WTC11 (cell line): ENCODE data around the gene ZFP64. TPM values are rescaled to one million over a fixed set of nuclear protein-coding genes. Genes with fewer than 3 reads are reported as not detected.
"Not testable (repeated sequence)": the region's sequence is repeated elsewhere in the genome, so short reads cannot be mapped to it uniquely, and the experiment has no call there.

Source experiments
- ATAC-seq: fragments of 200-7000 bp; cut with Tn5 transposase; 2 replicates; pipeline ENCODE4 v1.10.0; 2021; ENCODE audit warnings: mild to moderate bottlenecking, moderate library complexity
- CTCF ChIA-PET: fragments of 300-600 bp; sonication (Branson Sonifier 250); formaldehyde crosslinking; loops from one replicate; lab custom pipeline; 2021; ENCODE audit warnings: antibody characterized with exemption; lab: Charles Lee
- POLR2A ChIA-PET: fragments of 350-600 bp; sonication (Branson Sonifier 250); formaldehyde crosslinking; loops from one replicate; lab custom pipeline; 2021; ENCODE audit warnings: antibody characterized with exemption; lab: Charles Lee
- DNase-seq: peaks from one replicate; pipeline ENCODE4 v3.0.0; 2021; ENCODE audit warnings: low spot score
- H3K27ac Mint-ChIP-seq: 2 replicates; pipeline ENCODE4 v1.8.0; 2021; ENCODE audit warnings: mixed read lengths
- H3K27me3 Mint-ChIP-seq: 2 replicates; pipeline ENCODE4 v1.8.0; 2021; ENCODE audit warnings: low read depth, mild to moderate bottlenecking, moderate library complexity, mixed read lengths
- H3K36me3 Mint-ChIP-seq: 2 replicates; pipeline ENCODE4 v1.8.0; 2021; ENCODE audit warnings: mixed read lengths
- H3K4me1 Mint-ChIP-seq: 2 replicates; pipeline ENCODE4 v1.8.0; 2022; ENCODE audit warnings: mixed read lengths
- H3K4me3 Mint-ChIP-seq: 2 replicates; pipeline ENCODE4 v1.8.0; 2021; ENCODE audit warnings: mild to moderate bottlenecking, moderate library complexity, mixed read lengths
- H3K9me3 Mint-ChIP-seq: 2 replicates; pipeline ENCODE4 v1.8.0; 2021; ENCODE audit warnings: mixed read lengths
- ATF1 ChIP-seq: sonication (generic); formaldehyde crosslinking; IDR thresholded peaks from 2 replicates; pipeline ENCODE4 v1.8.1; 2023; ENCODE audit warnings: mild to moderate bottlenecking, moderate library complexity, missing genetic modification reagents
- FOXK1 ChIP-seq: sonication (generic); formaldehyde crosslinking; IDR thresholded peaks from 2 replicates; pipeline ENCODE4 v1.8.0; 2022; ENCODE audit warnings: mild to moderate bottlenecking, moderate library complexity, missing genetic modification reagents
- GTF2I ChIP-seq: fragments of 250-450 bp; sonication (Bioruptor Pico); conservative IDR thresholded peaks from 2 replicates; pipeline ENCODE4 v1.4.0; 2021; ENCODE audit warnings: mild to moderate bottlenecking
- JUN ChIP-seq: sonication (generic); formaldehyde crosslinking; IDR thresholded peaks from 2 replicates; pipeline ENCODE4 v1.8.0; 2023; ENCODE audit warnings: mild to moderate bottlenecking, missing genetic modification reagents
- KAT7 ChIP-seq: sonication (generic); formaldehyde crosslinking; IDR thresholded peaks from 2 replicates; pipeline ENCODE4 v1.8.1; 2023; ENCODE audit warnings: missing genetic modification reagents, mild to moderate bottlenecking, borderline replicate concordance
- MYBL2 ChIP-seq: sonication (generic); formaldehyde crosslinking; IDR thresholded peaks from 2 replicates; pipeline ENCODE4 v1.8.1; 2023; ENCODE audit warnings: mild to moderate bottlenecking, moderate library complexity, missing genetic modification reagents
- NR2C2 ChIP-seq: sonication (generic); formaldehyde crosslinking; IDR thresholded peaks from 2 replicates; pipeline ENCODE4 v1.8.0; 2022; ENCODE audit warnings: mild to moderate bottlenecking, missing genetic modification reagents
- NR3C1 ChIP-seq: sonication (generic); formaldehyde crosslinking; conservative IDR thresholded peaks from 2 replicates; pipeline ENCODE4 v1.8.1; 2023; ENCODE audit warnings: low read depth, mild to moderate bottlenecking, missing genetic modification reagents
- RELA ChIP-seq: sonication (generic); formaldehyde crosslinking; IDR thresholded peaks from 2 replicates; pipeline ENCODE4 v1.8.1; 2022; ENCODE audit warnings: missing genetic modification reagents, mild to moderate bottlenecking, borderline replicate concordance
- SMAD3 ChIP-seq: sonication (generic); formaldehyde crosslinking; IDR thresholded peaks from 2 replicates; pipeline ENCODE4 v1.8.0; 2022; ENCODE audit warnings: missing genetic modification reagents, mild to moderate bottlenecking, borderline replicate concordance
- TCF7 ChIP-seq: sonication (generic); formaldehyde crosslinking; IDR thresholded peaks from 2 replicates; pipeline ENCODE4 v1.8.0; 2022; ENCODE audit warnings: mild to moderate bottlenecking, low read depth, missing genetic modification reagents, moderate library complexity
- TEAD4 ChIP-seq: sonication (generic); formaldehyde crosslinking; IDR thresholded peaks from 2 replicates; pipeline ENCODE4 v1.8.0; 2022; ENCODE audit warnings: mild to moderate bottlenecking, missing genetic modification reagents
- ZNF121 ChIP-seq: sonication (generic); formaldehyde crosslinking; IDR thresholded peaks from 2 replicates; pipeline ENCODE4 v1.8.0; 2023; ENCODE audit warnings: missing genetic modification reagents
- ZNF138 ChIP-seq: sonication (generic); formaldehyde crosslinking; conservative IDR thresholded peaks from 2 replicates; pipeline ENCODE4 v1.8.1; 2022; ENCODE audit warnings: mild to moderate bottlenecking, moderate library complexity, missing genetic modification reagents
- ZNF423 ChIP-seq: fragments of 250-450 bp; sonication (Bioruptor Pico); IDR thresholded peaks from 2 replicates; pipeline ENCODE4 v2.1.2; 2022; ENCODE audit warnings: mild to moderate bottlenecking, moderate library complexity
- ZNF671 ChIP-seq: fragments of 250-450 bp; sonication (Bioruptor Pico); IDR thresholded peaks from 2 replicates; pipeline ENCODE4 v1.8.0; 2021; ENCODE audit warnings: mild to moderate bottlenecking
- total RNA-seq: library from RNA; stranded (reverse); gene quantifications from 3 replicates; pipeline ENCODE4 v1.2.3, GENCODE V29; 2021
- TF ChIP-seq, protein P1 (sequence below): sonication (generic); formaldehyde crosslinking; IDR thresholded peaks from 2 replicates; pipeline ENCODE4 v1.8.0; 2022; ENCODE audit warnings: missing genetic modification reagents
- TF ChIP-seq, protein P2 (sequence below): sonication (generic); formaldehyde crosslinking; conservative IDR thresholded peaks from 2 replicates; pipeline ENCODE4 v1.8.1; 2022; ENCODE audit warnings: mild to moderate bottlenecking, missing genetic modification reagents
- TF ChIP-seq, protein P3 (sequence below): sonication (generic); formaldehyde crosslinking; IDR thresholded peaks from 2 replicates; pipeline ENCODE4 v1.8.0; 2022; ENCODE audit warnings: mild to moderate bottlenecking, missing genetic modification reagents
- TF ChIP-seq, protein P4 (sequence below): fragments of 250-450 bp; sonication (Bioruptor Pico); IDR thresholded peaks from 2 replicates; pipeline ENCODE4 v1.9.0; 2021; ENCODE audit warnings: mild to moderate bottlenecking, borderline replicate concordance

ZFP64 gene
- total RNA-seq, 1 experiment from 2014 or later: 26.1 TPM

GRCh38 chr20:52226370-52226769, 34.8 kb upstream of the ZFP64 start:
- peaks cover 5% of the 10 kb centered on the region for H3K9me3 Mint-ChIP-seq
- ChIA-PET CTCF (interaction anchor here (1.0 kb wide), 1 partner anchor 76 kb away, joined by 3 read pairs; no protein-coding TSS in a partner anchor), POLR2A (interaction anchor here (0.5 kb wide), 1 partner anchor 22 kb away, joined by 3 read pairs; no protein-coding TSS in a partner anchor)
- H3K4me1 Mint-ChIP-seq: no peaks in the 10 kb centered on the region
- no peak overlapping the region for H3K27ac Mint-ChIP-seq
- ATAC-seq (no peak), DNase-seq (no peak)
- H3K27me3 Mint-ChIP-seq: peaks cover 5% of the 10 kb centered on the region
- TF ChIP-seq, protein P1, sequence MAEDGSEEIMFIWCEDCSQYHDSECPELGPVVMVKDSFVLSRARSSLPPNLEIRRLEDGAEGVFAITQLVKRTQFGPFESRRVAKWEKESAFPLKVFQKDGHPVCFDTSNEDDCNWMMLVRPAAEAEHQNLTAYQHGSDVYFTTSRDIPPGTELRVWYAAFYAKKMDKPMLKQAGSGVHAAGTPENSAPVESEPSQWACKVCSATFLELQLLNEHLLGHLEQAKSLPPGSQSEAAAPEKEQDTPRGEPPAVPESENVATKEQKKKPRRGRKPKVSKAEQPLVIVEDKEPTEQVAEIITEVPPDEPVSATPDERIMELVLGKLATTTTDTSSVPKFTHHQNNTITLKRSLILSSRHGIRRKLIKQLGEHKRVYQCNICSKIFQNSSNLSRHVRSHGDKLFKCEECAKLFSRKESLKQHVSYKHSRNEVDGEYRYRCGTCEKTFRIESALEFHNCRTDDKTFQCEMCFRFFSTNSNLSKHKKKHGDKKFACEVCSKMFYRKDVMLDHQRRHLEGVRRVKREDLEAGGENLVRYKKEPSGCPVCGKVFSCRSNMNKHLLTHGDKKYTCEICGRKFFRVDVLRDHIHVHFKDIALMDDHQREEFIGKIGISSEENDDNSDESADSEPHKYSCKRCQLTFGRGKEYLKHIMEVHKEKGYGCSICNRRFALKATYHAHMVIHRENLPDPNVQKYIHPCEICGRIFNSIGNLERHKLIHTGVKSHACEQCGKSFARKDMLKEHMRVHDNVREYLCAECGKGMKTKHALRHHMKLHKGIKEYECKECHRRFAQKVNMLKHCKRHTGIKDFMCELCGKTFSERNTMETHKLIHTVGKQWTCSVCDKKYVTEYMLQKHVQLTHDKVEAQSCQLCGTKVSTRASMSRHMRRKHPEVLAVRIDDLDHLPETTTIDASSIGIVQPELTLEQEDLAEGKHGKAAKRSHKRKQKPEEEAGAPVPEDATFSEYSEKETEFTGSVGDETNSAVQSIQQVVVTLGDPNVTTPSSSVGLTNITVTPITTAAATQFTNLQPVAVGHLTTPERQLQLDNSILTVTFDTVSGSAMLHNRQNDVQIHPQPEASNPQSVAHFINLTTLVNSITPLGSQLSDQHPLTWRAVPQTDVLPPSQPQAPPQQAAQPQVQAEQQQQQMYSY (CRISPR knock-in tag): peak; percentile 53; the same call in 1 of the 2 replicates
- TF ChIP-seq ZNF138: no peak
- H3K4me3 Mint-ChIP-seq: no peak overlapping the region
- H3K36me3 Mint-ChIP-seq: peaks cover 5% of the 10 kb centered on the region

GRCh38 chr20:52224920-52225319, 33.3 kb upstream of the ZFP64 start:
- ATAC-seq (no peak), DNase-seq (no peak)
- Mint-ChIP-seq H3K27me3 (peaks cover 5% of the 10 kb centered on the region), H3K27ac (no peak overlapping the region), H3K4me3 (no peak overlapping the region), H3K36me3 (peaks cover 12% of the 10 kb centered on the region), H3K9me3 (peaks cover 20% of the 10 kb centered on the region), H3K4me1 (no peaks in the 10 kb centered on the region)
- TF ChIP-seq GTF2I (no peak), MYBL2 (no peak), NR2C2 (CRISPR knock-in tag) (no peak), RELA (no peak), KAT7 (CRISPR knock-in tag) (no peak), TEAD4 (CRISPR knock-in tag) (no peak), TCF7 (no peak), ZNF121 (CRISPR knock-in tag) (no peak), NR3C1 (CRISPR knock-in tag) (no peak), ZNF671 (CRISPR knock-in tag) (no peak), ATF1 (no peak), ZNF423 (CRISPR knock-in tag) (no peak), FOXK1 (CRISPR knock-in tag) (no peak), JUN (CRISPR knock-in tag) (no peak), SMAD3 (CRISPR knock-in tag) (no peak)
- TF ChIP-seq, protein P2, sequence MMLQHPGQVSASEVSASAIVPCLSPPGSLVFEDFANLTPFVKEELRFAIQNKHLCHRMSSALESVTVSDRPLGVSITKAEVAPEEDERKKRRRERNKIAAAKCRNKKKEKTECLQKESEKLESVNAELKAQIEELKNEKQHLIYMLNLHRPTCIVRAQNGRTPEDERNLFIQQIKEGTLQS (CRISPR knock-in tag): no peak
- TF ChIP-seq, protein P3, sequence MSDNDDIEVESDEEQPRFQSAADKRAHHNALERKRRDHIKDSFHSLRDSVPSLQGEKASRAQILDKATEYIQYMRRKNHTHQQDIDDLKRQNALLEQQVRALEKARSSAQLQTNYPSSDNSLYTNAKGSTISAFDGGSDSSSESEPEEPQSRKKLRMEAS (CRISPR knock-in tag): no peak
- TF ChIP-seq, protein P4, sequence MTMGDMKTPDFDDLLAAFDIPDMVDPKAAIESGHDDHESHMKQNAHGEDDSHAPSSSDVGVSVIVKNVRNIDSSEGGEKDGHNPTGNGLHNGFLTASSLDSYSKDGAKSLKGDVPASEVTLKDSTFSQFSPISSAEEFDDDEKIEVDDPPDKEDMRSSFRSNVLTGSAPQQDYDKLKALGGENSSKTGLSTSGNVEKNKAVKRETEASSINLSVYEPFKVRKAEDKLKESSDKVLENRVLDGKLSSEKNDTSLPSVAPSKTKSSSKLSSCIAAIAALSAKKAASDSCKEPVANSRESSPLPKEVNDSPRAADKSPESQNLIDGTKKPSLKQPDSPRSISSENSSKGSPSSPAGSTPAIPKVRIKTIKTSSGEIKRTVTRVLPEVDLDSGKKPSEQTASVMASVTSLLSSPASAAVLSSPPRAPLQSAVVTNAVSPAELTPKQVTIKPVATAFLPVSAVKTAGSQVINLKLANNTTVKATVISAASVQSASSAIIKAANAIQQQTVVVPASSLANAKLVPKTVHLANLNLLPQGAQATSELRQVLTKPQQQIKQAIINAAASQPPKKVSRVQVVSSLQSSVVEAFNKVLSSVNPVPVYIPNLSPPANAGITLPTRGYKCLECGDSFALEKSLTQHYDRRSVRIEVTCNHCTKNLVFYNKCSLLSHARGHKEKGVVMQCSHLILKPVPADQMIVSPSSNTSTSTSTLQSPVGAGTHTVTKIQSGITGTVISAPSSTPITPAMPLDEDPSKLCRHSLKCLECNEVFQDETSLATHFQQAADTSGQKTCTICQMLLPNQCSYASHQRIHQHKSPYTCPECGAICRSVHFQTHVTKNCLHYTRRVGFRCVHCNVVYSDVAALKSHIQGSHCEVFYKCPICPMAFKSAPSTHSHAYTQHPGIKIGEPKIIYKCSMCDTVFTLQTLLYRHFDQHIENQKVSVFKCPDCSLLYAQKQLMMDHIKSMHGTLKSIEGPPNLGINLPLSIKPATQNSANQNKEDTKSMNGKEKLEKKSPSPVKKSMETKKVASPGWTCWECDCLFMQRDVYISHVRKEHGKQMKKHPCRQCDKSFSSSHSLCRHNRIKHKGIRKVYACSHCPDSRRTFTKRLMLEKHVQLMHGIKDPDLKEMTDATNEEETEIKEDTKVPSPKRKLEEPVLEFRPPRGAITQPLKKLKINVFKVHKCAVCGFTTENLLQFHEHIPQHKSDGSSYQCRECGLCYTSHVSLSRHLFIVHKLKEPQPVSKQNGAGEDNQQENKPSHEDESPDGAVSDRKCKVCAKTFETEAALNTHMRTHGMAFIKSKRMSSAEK: no peak
- CTCF ChIA-PET: interaction anchor here (0.6 kb wide), 1 partner anchor 1445 kb away, joined by 3 read pairs; no protein-coding TSS in a partner anchor
- POLR2A ChIA-PET: no interaction called here

DNA sequence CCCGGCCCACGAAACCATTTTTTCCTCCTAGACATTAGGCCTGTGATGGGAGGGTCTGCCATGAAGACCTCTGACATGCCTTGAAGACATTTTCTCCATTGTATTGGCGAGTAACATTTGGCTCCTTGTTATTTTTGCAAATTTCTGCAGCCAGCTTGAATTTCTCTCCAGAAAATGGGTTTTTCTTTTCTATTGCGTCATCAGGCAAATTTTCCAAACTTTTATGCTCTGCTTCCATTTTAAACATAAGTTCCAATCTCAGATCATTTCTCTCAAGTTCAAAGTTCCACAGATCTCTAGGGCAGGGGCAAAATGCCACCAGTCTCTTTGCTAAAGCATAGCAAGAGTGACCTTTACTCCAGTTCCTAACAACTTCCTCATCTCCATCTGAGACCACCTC, 29.8 kb upstream of the ZFP64 start:
- H3K9me3 Mint-ChIP-seq: peaks cover 35% of the 10 kb centered on the region
- not testable (repeated sequence) for ATAC-seq, H3K4me3 Mint-ChIP-seq

GRCh38 chr20:52220891-52221290, 29.3 kb upstream of the ZFP64 start:
- H3K4me3 Mint-ChIP-seq, CTCF ChIA-PET, H3K27ac Mint-ChIP-seq, DNase-seq, H3K27me3 Mint-ChIP-seq, ATAC-seq, H3K4me1 Mint-ChIP-seq, POLR2A ChIA-PET: not testable (repeated sequence)
- Mint-ChIP-seq H3K36me3 (peaks cover 17% of the 10 kb centered on the region), H3K9me3 (peaks cover 35% of the 10 kb centered on the region)

More for the DNA sequence above, 29.8 kb upstream of the ZFP64 start:
- CTCF ChIA-PET, POLR2A ChIA-PET, H3K27me3 Mint-ChIP-seq, DNase-seq, H3K4me1 Mint-ChIP-seq, H3K27ac Mint-ChIP-seq: not testable (repeated sequence)
- peaks cover 17% of the 10 kb centered on the region for H3K36me3 Mint-ChIP-seq
